Mesenchymal stem cell (in vitro differentiated cells and primary cell): ENCODE data around the gene INPP5E.
A peak's percentile ranks its signal among the peaks of the same experiment; 100 is the strongest.

Source experiments
- DNase-seq: peaks from one replicate; pipeline ENCODE4 v3.0.0-alpha.2; 2013
- H2AFZ ChIP-seq: one replicate; pipeline ENCODE4 v1.6.1; 2013; ENCODE audit warnings: low read depth, mild to moderate bottlenecking, control low read depth, inconsistent platforms, low read length, moderate library complexity
- H2AK5ac ChIP-seq: 2 replicates; pipeline ENCODE4 v1.6.1; 2013; ENCODE audit warnings: low read length, moderate library complexity, mild to moderate bottlenecking, inconsistent platforms; ENCODE audit not compliant: severe bottlenecking
- H2BK120ac ChIP-seq: one replicate; pipeline ENCODE4 v1.6.1; 2013; ENCODE audit warnings: low read depth, mild to moderate bottlenecking, inconsistent platforms, low read length, moderate library complexity
- H2BK12ac ChIP-seq, 2 experiments: one replicate each; pipeline ENCODE4 v1.6.1; 2013; ENCODE audit warnings: inconsistent platforms in 2 of 2, low read length in 2 of 2, mild to moderate bottlenecking in 2 of 2, moderate library complexity in 2 of 2, control low read depth in 1 of 2
- H2BK15ac ChIP-seq: one replicate; pipeline ENCODE4 v1.6.1; 2013; ENCODE audit warnings: mild to moderate bottlenecking, low read depth, inconsistent platforms; ENCODE audit not compliant: poor library complexity, severe bottlenecking
- H2BK5ac ChIP-seq: 2 replicates; pipeline ENCODE4 v1.6.1; 2013; ENCODE audit warnings: low read depth, mild to moderate bottlenecking, low read length, control low read depth, inconsistent platforms; ENCODE audit not compliant: poor library complexity, severe bottlenecking
- H3K14ac ChIP-seq, 2 experiments: one replicate each; pipeline ENCODE4 v1.6.1; 2013; ENCODE audit warnings: inconsistent platforms in 2 of 2, low read length in 2 of 2, control low read depth in 1 of 2, mild to moderate bottlenecking in 1 of 2, moderate library complexity in 1 of 2
- H3K18ac ChIP-seq, 2 experiments: one replicate each; pipeline ENCODE4 v1.6.1; 2013; ENCODE audit warnings: inconsistent platforms in 2 of 2, low read length in 2 of 2, control low read depth in 1 of 2, low read depth in 1 of 2, mild to moderate bottlenecking in 1 of 2
- H3K23ac ChIP-seq, 2 experiments: one replicate each; pipeline ENCODE4 v1.6.1; 2013; ENCODE audit warnings: inconsistent platforms in 2 of 2, low read length in 2 of 2, mild to moderate bottlenecking in 2 of 2, moderate library complexity in 2 of 2, control low read depth in 1 of 2
- H3K27ac ChIP-seq: 2 replicates; pipeline ENCODE4 v1.5.1; 2013; ENCODE audit warnings: mild to moderate bottlenecking, moderate library complexity, low read length, control low read depth, inconsistent platforms; ENCODE audit not compliant: poor library complexity, severe bottlenecking
- H3K27me3 ChIP-seq, 2 experiments: 2 replicates each; pipeline versions ENCODE4 v1.6.1 to v1.7.0; 2013; ENCODE audit warnings: low read length in 2 of 2, mild to moderate bottlenecking in 2 of 2, moderate library complexity in 2 of 2, control low read depth in 1 of 2, inconsistent platforms in 1 of 2; ENCODE audit not compliant: control insufficient read depth in 1 of 2, insufficient read depth in 1 of 2
- H3K36me3 ChIP-seq, 2 experiments: 2 replicates each; pipeline versions ENCODE4 v1.6.1 to v1.7.0; 2013; ENCODE audit warnings: low read length in 2 of 2, control low read depth in 1 of 2, inconsistent platforms in 1 of 2, low read depth in 1 of 2, mild to moderate bottlenecking in 1 of 2; ENCODE audit not compliant: insufficient read depth in 2 of 2, control insufficient read depth in 1 of 2
- H3K4ac ChIP-seq, 2 experiments: one replicate each; pipeline ENCODE4 v1.6.1; 2013; ENCODE audit warnings: inconsistent platforms in 2 of 2, low read length in 2 of 2, mild to moderate bottlenecking in 2 of 2, moderate library complexity in 2 of 2, control low read depth in 1 of 2, low read depth in 1 of 2
- H3K4me1 ChIP-seq: 2 replicates; pipeline ENCODE4 v1.6.1; 2013; ENCODE audit warnings: low read depth, low read length, control low read depth; ENCODE audit not compliant: control insufficient read depth, insufficient read depth
- H3K4me2 ChIP-seq: 2 replicates; pipeline ENCODE4 v1.6.1; 2013; ENCODE audit warnings: low read length, mild to moderate bottlenecking, inconsistent platforms; ENCODE audit not compliant: poor library complexity, severe bottlenecking
- H3K4me3 ChIP-seq, 2 experiments: 2 replicates each; pipeline versions ENCODE4 v1.5.1 to v1.7.0; 2013; ENCODE audit warnings: low read length in 2 of 2, mild to moderate bottlenecking in 2 of 2, control low read depth in 1 of 2, low read depth in 1 of 2; ENCODE audit not compliant: insufficient read depth in 1 of 2
- H3K79me1 ChIP-seq: replicated peaks from 2 replicates; pipeline ENCODE4 v1.6.1; 2013; ENCODE audit warnings: mild to moderate bottlenecking, control low read depth, low read length, inconsistent platforms; ENCODE audit not compliant: poor library complexity, severe bottlenecking
- H3K9ac ChIP-seq: 2 replicates; pipeline ENCODE4 v1.7.0; 2013; ENCODE audit warnings: mild to moderate bottlenecking, low read length, moderate library complexity
- H3K9me3 ChIP-seq: 2 replicates; pipeline ENCODE4 v1.7.0; 2013; ENCODE audit warnings: mild to moderate bottlenecking, low read length; ENCODE audit not compliant: control insufficient read depth
- H4K8ac ChIP-seq: one replicate; pipeline ENCODE4 v1.6.1; 2013; ENCODE audit warnings: inconsistent platforms, mild to moderate bottlenecking, low read length, moderate library complexity
- H4K91ac ChIP-seq: one replicate; pipeline ENCODE4 v1.6.1; 2013; ENCODE audit warnings: mild to moderate bottlenecking, low read length, inconsistent platforms
- WGBS: methylation state at CpG from one replicate; pipeline ENCODE4 v1.1.7; 2013; ENCODE audit warnings: mixed read lengths; 5-methylcytosine and 5-hydroxymethylcytosine counted together

The INPP5E gene

GRCh38 chr9:136386018-136386417 is 53.6 kb downstream of the INPP5E start:
- H3K4me2 ChIP-seq, result no peak overlapping the region
- no peak for DNase-seq
- H3K4me1 ChIP-seq, result no peaks in the 10 kb centered on the region
- no peak overlapping the region for H3K18ac ChIP-seq
- no peak overlapping the region for H2BK15ac ChIP-seq
- no peak overlapping the region for H3K23ac ChIP-seq
- no peak overlapping the region for H2BK120ac ChIP-seq
- H3K27me3 ChIP-seq, result no peaks in the 10 kb centered on the region
- no peak overlapping the region for H2BK5ac ChIP-seq
- H3K14ac ChIP-seq, result no peak overlapping the region
- peaks cover 84 to 89% of the 10 kb centered on the region in 2 experiments for H3K36me3 ChIP-seq
- H3K79me1 ChIP-seq, result peaks cover 46% of the 10 kb centered on the region
- 97% methylated on average over 11 of the region's 13 CpGs for WGBS
- no peak overlapping the region for H2BK12ac ChIP-seq
- H3K9me3 ChIP-seq, result no peaks in the 10 kb centered on the region
- H3K27ac ChIP-seq, result no peak overlapping the region
- H3K4me3 ChIP-seq, result no peak overlapping the region
- no peak overlapping the region for H2AFZ ChIP-seq
- H3K4ac ChIP-seq, result no peak overlapping the region
- no peak overlapping the region for H3K9ac ChIP-seq
- no peak overlapping the region for H4K91ac ChIP-seq
- no peak overlapping the region for H2AK5ac ChIP-seq
- H4K8ac ChIP-seq, result no peak overlapping the region

DNA sequence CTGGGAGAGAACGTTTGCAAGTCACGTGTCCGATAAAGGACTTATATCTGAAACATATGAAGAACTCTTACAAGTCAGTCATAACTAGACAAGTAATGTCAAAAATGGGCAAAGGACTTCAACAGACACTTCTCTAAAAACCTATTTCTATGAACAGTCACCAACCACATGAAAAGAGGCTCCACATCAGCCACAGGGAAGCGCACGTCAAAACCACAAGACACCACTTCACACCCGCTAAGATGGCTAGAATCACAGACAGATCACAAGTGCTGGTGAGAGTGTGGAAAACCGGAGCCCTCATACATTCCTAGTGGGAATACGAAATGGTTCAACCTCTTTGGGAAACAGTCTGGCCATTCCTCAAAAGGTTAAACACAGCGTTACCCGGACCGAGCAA is 54.6 kb downstream of the INPP5E start:
- Histone ChIP-seq H3K36me3 (peaks cover 92 to 95% of the 10 kb centered on the region in 2 experiments), H3K79me1 (peaks cover 46% of the 10 kb centered on the region), H3K4me1 (no peaks in the 10 kb centered on the region), H2BK15ac (no peak overlapping the region), H4K91ac (no peak overlapping the region), H3K9ac (no peak overlapping the region), H2BK5ac (no peak overlapping the region), H3K14ac (no peak overlapping the region), H2AK5ac (no peak overlapping the region), H2AFZ (no peak overlapping the region), H3K4me3 (no peak overlapping the region), H3K27me3 (no peaks in the 10 kb centered on the region), H3K27ac (no peak overlapping the region), H3K4me2 (no peak overlapping the region), H3K4ac (no peak overlapping the region), H2BK120ac (no peak overlapping the region), H4K8ac (no peak overlapping the region), H2BK12ac (no peak overlapping the region), H3K23ac (no peak overlapping the region), H3K18ac (no peak overlapping the region), H3K9me3 (no peaks in the 10 kb centered on the region)
- DNase-seq, result no peak
- 98% methylated on average over 11 of the region's 11 CpGs for WGBS

DNA sequence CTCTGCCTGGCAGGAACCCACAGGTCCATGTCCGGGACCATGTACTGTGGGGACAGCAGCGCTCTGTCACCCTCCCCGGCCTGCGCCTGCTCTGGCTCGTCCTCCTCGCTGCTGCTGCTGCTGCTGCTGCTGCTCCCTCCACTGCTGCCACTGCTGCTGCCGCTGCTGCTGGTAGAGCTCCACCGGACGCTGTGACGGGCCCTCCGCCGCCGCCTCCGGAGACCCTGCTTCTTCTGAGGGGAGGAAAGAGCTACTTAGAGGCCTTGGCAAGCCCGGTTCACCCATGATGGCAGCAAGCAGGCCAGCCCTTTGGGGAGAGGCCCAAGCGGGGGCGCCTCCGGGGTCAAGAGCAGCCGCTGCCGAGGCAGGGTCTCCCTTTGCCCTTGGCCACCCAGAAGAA is 56.2 kb downstream of the INPP5E start:
- H3K36me3 ChIP-seq, result peaks cover 92% of the 10 kb centered on the region in 2 experiments
- H3K23ac ChIP-seq, result no peak overlapping the region
- H3K9ac ChIP-seq, result no peak overlapping the region
- H3K4me3 ChIP-seq, result no peak overlapping the region
- no peak overlapping the region for H4K8ac ChIP-seq
- H3K4me2 ChIP-seq, result no peak overlapping the region
- peaks cover 34% of the 10 kb centered on the region for H3K79me1 ChIP-seq
- no peaks in the 10 kb centered on the region for H3K9me3 ChIP-seq
- no peak overlapping the region for H2AFZ ChIP-seq
- H3K27me3 ChIP-seq, result no peaks in the 10 kb centered on the region
- no peaks in the 10 kb centered on the region for H3K4me1 ChIP-seq
- H3K4ac ChIP-seq, result no peak overlapping the region
- no peak overlapping the region for H4K91ac ChIP-seq
- H2BK120ac ChIP-seq, result no peak overlapping the region
- over 99% methylated on average over 20 of the region's 20 CpGs for WGBS
- H2BK5ac ChIP-seq, result no peak overlapping the region
- no peak overlapping the region for H3K27ac ChIP-seq
- H2BK12ac ChIP-seq, result no peak overlapping the region
- no peak for DNase-seq
- no peak overlapping the region for H2AK5ac ChIP-seq
- H3K18ac ChIP-seq, result no peak overlapping the region
- H2BK15ac ChIP-seq, result no peak overlapping the region
- H3K14ac ChIP-seq, result no peak overlapping the region

DNA sequence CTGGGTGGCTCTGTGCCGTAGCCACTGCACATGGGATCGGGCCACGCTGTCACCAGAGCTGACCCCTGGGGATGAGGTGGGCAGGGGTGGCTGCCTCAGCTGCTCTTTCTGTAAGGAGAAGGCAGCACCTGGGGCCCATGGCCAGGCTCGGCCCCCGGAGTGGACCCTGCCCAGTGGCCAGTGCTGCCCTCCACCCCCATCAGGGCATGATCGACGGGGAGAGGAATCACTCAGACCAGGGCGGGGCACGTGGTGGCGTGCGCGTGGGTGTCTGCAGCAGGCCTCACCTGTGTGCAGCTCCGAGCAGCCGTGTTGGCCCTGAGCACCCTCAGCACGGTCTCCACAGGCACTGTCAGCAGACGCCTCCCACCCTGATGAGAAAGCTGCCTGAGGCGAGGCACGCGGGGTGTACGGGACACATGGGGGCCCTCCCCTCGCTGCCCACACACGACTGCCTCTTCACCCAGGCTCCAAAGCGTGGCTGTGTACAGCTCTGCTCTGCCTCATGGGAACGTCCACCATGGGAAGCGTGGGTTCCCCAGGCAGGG is 57.6 kb downstream of the INPP5E start:
- no peak overlapping the region for H3K4ac ChIP-seq
- H3K4me3 ChIP-seq, result no peak overlapping the region
- H2BK5ac ChIP-seq, result no peak overlapping the region
- H3K27me3 ChIP-seq, result no peaks in the 10 kb centered on the region
- H3K4me1 ChIP-seq, result no peaks in the 10 kb centered on the region
- no peaks in the 10 kb centered on the region for H3K9me3 ChIP-seq
- H3K23ac ChIP-seq, result no peak overlapping the region
- H3K36me3 ChIP-seq, result peaks cover 88 to 92% of the 10 kb centered on the region in 2 experiments
- no peak overlapping the region for H3K27ac ChIP-seq
- no peak overlapping the region for H2BK12ac ChIP-seq
- no peak overlapping the region for H3K9ac ChIP-seq
- no peak overlapping the region for H3K14ac ChIP-seq
- no peak overlapping the region for H2BK15ac ChIP-seq
- H3K4me2 ChIP-seq, result no peak overlapping the region
- 95% methylated on average over 25 of the region's 25 CpGs for WGBS
- no peak overlapping the region for H3K18ac ChIP-seq
- peak overlapping the region; percentile 2 for H4K91ac ChIP-seq
- peaks cover 23% of the 10 kb centered on the region for H3K79me1 ChIP-seq
- H2BK120ac ChIP-seq, result no peak overlapping the region
- no peak overlapping the region for H2AFZ ChIP-seq
- H4K8ac ChIP-seq, result no peak overlapping the region
- no peak for DNase-seq
- no peak overlapping the region for H2AK5ac ChIP-seq
